HepG2 (cell line): Measurements from ENCODE around the gene SLC44A5. TPM values are rescaled to one million over a fixed set of nuclear protein-coding genes. Genes with fewer than 3 reads are reported as not detected.

ENCODE experiments used
- polyA plus RNA-seq, 8 experiments: library from polyadenylated mRNA; depleted of rRNA in 3 of 8; stranded (reverse) in 7 of 8; unstranded in 1 of 8; fragments of >200 nt; fragmentation: Illumina TruSeq in 4 of 8; extraction: Trizol in 4 of 8; gene quantifications; 2 replicates each; pipeline versions ENCODE4 v1.2.1 to v1.2.3, GENCODE V29; 2011 to 2016; ENCODE audit warnings: low read depth in 4 of 8, missing spikeins in 1 of 8, mixed read lengths in 1 of 8; ENCODE audit not compliant: insufficient read depth in 1 of 8
- small RNA-seq, 3 experiments: library from RNA; depleted of rRNA; stranded (forward); fragments of <200 nt; gene quantifications; one replicate each; pipeline ENCODE3, GENCODE V24; 2012; ENCODE audit warnings: low read depth in 2 of 3, low replicate concordance in 1 of 3; ENCODE audit not compliant: insufficient read length in 3 of 3, insufficient read depth in 2 of 3
- total RNA-seq, 5 experiments: library from RNA; depleted of rRNA; stranded (reverse); fragments of >200 nt; fragmentation: Illumina TruSeq; extraction: Trizol; gene quantifications; 2 replicates each; pipeline ENCODE4 v1.2.3, GENCODE V29; 2016; ENCODE audit warnings: low read depth in 1 of 5

SLC44A5 gene
- total and polyA plus RNA-seq, 2 of the 13 experiments (the other 11 are each of a cell fraction or from before 2014, with no cell fraction given) = 8.0 to 16.0 TPM

Small RNA genes lying within 50 kb of the gene (small RNA-seq; reads per million reads assigned to genes)
- gene RNU6-503P (0 reads per million in 3 experiments), gene RNU6-622P (0 reads per million in 3 experiments)

Other genes starting within 250 kb of the SLC44A5 start
- gene ACADM, start 113.6 kb upstream of the SLC44A5 start, total RNA-seq (2016; rRNA removed; fragmentation: Illumina TruSeq; extraction: Trizol) = 92.2 and 133 TPM in 2 replicates
- gene ACADM, start 113.6 kb upstream of the SLC44A5 start, polyA plus RNA-seq (2011; rRNA removed) = 37.1 and 43.7 TPM in 2 replicates
- 269 and 290 TPM in 2 replicates for gene RABGGTB, start 175.1 kb upstream of the SLC44A5 start, total RNA-seq (2016; rRNA removed; fragmentation: Illumina TruSeq; extraction: Trizol)
- gene RABGGTB, start 175.1 kb upstream of the SLC44A5 start, polyA plus RNA-seq (2011; rRNA removed) = 143 and 185 TPM in 2 replicates
- gene MSH4, start 185.8 kb upstream of the SLC44A5 start, total RNA-seq (2016; rRNA removed; fragmentation: Illumina TruSeq; extraction: Trizol) = 0.09 TPM in 1 of 2 replicates, not detected in the other
- gene MSH4, start 185.8 kb upstream of the SLC44A5 start, polyA plus RNA-seq (2011; rRNA removed) = 0.01 TPM in 2 replicates